Pancreas (tissue), 10 donors: ENCODE data around the gene KRTAP10-7. TPM values are rescaled to one million over a fixed set of nuclear protein-coding genes. Genes with fewer than 3 reads are reported as not detected.
"Not testable (repeated sequence)": the region's sequence is repeated elsewhere in the genome, so short reads cannot be mapped to it uniquely, and the experiment has no call there.

Experiments used
- ATAC-seq, 4 donors: fragments of 200-7000 bp; cut with Tn5 transposase; one replicate each; pipeline versions ENCODE4 v1.8.0 to v1.9.1; 2020; ENCODE audit warnings: mild to moderate bottlenecking in 4 of 4, moderate library complexity in 4 of 4
- DNase-seq, 6 donors: peaks; one replicate each; pipeline ENCODE4 v3.0.0-alpha.2; 2020
- FAIRE-seq: peaks from 2 replicates; lab custom pipeline; 2012; peaks lifted over from hg19 to GRCh38; lab: Jason Lieb, UNC
- H3K27ac ChIP-seq, 4 donors: fragments of 200-600 bp; sonication (generic); 1 replicate in 3 of 4; 2 replicates in 1 of 4; pipeline versions ENCODE4 v1.5.0 to v1.8.0; 2020
- H3K27me3 ChIP-seq, 4 donors: fragments of 200-600 bp; one replicate each; pipeline ENCODE4 v1.8.0; 2021
- H3K36me3 ChIP-seq, 3 donors: fragments of 200-600 bp; sonication (generic) in 1 of 3; one replicate each; pipeline versions ENCODE4 v1.5.0 to v1.8.0; 2020 to 2021
- H3K4me1 ChIP-seq, 3 donors: fragments of 200-600 bp; one replicate each; pipeline ENCODE4 v1.8.0; 2021
- H3K4me3 ChIP-seq, 4 donors: fragments of 200-600 bp; sonication (generic) in 2 of 4; one replicate each; pipeline versions ENCODE4 v1.5.0 to v1.8.0; 2020 to 2021
- H3K9me3 ChIP-seq, 4 donors: fragments of 200-600 bp; one replicate each; pipeline ENCODE4 v1.8.0; 2021
- WGBS, 2 donors: extraction: QIAGEN DNeasy Blood & Tissue Kit; methylation state at CpG; one replicate each; pipeline ENCODE4 v1.1.7; 2013; 5-methylcytosine and 5-hydroxymethylcytosine counted together
- intact Hi-C, 3 donors: fragments of 100-400 bp; cut with DNase I; formaldehyde crosslinking; loops; one replicate each; pipeline versions ENCODE4 v1.11.1 to v1.14.2; 2022
- polyA plus RNA-seq, 2 donors: library from polyadenylated mRNA; stranded (reverse); fragments of 200-250 nt; gene quantifications; one replicate each; pipeline ENCODE4 v1.2.3, GENCODE V29; 2013
- total RNA-seq, 6 donors: library from RNA; stranded (reverse); fragmentation: NEBNext Ultra II Directional in 4 of 6; extraction: Animal tissue kit (Norgen Biotek cat#: 25700) in 4 of 6; gene quantifications; one replicate each; pipeline versions ENCODE4 v1.2.1 to v1.2.4, GENCODE V29; 2021 to 2023
- TF ChIP-seq, protein P1 (sequence below), 4 donors: fragments of 200-600 bp; sonication (generic) in 3 of 4; IDR thresholded peaks; one replicate each; pipeline versions ENCODE4 v1.5.0 to v1.8.0; 2021; ENCODE audit warnings: antibody characterized with exemption in 4 of 4
- donor health status: healthy with polysubstance abuse.
- donor health status: DM: no; HTN: no; CAD: no; lungs with moderate emphysema.
- donor health status: DM: no; HTN: no; CAD: no.
- donor health status: control.
- donor health status: control.
- donor health status: Bipolar disorder and iron deficiency.
- donor health status: DM: yes; HTN: yes; CAD: no.
- donor health status: DM: no; HTN: no; CAD: no.
- donor health status: DM: no; HTN: no; CAD: no.
- donor health status: DM: yes; HTN: yes; CAD: no.

KRTAP10-7 gene
- total and polyA plus RNA-seq, 8 donors = not detected

DNA sequence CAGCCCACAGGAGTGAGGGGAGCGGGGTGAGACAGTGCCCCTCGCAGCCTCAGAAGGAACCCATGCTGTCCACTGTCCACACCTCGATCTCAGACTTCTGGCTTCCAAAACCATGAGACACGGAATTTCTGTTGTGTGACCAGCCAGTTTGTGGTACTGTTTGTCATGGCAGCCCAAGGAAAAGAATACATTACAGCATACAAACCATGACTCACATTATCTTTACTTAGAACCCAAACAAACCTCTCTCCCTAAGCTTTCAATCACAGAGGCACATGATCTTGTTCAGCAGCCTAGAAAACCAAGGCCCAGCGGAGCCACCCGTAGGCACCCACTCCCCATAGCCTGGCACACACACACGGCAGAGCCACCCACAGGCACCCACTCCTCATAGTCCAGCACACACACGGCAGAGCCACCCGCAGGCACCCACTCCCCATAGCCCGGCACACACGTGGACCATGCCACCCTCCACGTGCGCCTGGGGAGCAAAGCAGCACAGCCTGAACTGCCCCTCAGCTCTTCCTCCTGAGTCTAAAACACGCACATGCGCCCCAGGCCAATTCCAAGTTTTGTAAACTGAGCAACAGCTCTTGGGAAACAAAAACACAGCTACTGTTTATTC lies 27.3 kb upstream of the KRTAP10-7 start:
- Histone ChIP-seq H3K4me3 (no peak overlapping the region), H3K36me3 (no peaks in the 10 kb centered on the region), H3K4me1 (no peaks in the 10 kb centered on the region), H3K27ac (no peak overlapping the region), H3K27me3 (no peaks in the 10 kb centered on the region), H3K9me3 (no peaks in the 10 kb centered on the region)
- FAIRE-seq = no peak
- DNase-seq = no peak
- TF ChIP-seq, protein P1, sequence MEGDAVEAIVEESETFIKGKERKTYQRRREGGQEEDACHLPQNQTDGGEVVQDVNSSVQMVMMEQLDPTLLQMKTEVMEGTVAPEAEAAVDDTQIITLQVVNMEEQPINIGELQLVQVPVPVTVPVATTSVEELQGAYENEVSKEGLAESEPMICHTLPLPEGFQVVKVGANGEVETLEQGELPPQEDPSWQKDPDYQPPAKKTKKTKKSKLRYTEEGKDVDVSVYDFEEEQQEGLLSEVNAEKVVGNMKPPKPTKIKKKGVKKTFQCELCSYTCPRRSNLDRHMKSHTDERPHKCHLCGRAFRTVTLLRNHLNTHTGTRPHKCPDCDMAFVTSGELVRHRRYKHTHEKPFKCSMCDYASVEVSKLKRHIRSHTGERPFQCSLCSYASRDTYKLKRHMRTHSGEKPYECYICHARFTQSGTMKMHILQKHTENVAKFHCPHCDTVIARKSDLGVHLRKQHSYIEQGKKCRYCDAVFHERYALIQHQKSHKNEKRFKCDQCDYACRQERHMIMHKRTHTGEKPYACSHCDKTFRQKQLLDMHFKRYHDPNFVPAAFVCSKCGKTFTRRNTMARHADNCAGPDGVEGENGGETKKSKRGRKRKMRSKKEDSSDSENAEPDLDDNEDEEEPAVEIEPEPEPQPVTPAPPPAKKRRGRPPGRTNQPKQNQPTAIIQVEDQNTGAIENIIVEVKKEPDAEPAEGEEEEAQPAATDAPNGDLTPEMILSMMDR (IDR thresholded peaks at IDR 0.05) = no peak
- ATAC-seq = no peak
- WGBS, 2 donors = 61 to 72% methylated on average over 15 of the region's 15 CpGs
- intact Hi-C loops = no loop called here

DNA sequence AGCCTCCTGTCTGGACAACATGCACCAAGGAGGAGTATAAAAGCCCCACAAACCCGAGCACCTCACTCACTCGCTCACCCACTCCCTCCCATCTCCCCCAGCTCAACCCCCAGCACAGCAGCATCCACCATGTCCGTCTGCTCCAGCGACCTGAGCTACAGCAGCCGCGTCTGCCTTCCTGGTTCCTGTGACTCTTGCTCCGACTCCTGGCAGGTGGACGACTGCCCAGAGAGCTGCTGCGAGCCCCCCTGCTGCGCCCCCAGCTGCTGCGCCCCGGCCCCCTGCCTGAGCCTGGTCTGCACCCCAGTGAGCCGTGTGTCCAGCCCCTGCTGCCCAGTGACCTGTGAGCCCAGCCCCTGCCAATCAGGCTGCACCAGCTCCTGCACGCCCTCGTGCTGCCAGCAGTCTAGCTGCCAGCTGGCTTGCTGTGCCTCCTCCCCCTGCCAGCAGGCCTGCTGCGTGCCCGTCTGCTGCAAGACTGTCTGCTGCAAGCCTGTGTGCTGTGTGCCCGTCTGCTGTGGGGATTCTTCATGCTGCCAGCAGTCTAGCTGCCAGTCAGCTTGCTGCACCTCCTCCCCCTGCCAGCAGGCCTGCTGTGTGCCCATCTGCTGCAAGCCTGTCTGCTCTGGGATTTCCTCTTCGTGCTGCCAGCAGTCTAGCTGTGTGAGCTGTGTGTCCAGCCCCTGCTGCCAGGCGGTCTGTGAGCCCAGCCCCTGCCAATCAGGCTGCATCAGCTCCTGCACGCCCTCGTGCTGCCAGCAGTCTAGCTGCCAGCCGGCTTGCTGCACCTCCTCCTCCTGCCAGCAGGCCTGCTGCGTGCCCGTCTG lies 26.6 kb upstream of the KRTAP10-7 start, which contains the start of gene KRTAP10-4:
Gene KRTAP10-4, plus strand, starts transcription at position 100 of the 827 bp plus-strand sequence. Its CDS starts 30 bp downstream, at position 130.
- H3K27ac ChIP-seq, H3K4me1 ChIP-seq, H3K27me3 ChIP-seq, FAIRE-seq, ATAC-seq, DNase-seq, H3K9me3 ChIP-seq, H3K36me3 ChIP-seq, intact Hi-C loops, H3K4me3 ChIP-seq: not testable (repeated sequence)
- WGBS, 2 donors = 42 to 55% methylated on average over 17 to 22 of the region's 25 CpGs

DNA sequence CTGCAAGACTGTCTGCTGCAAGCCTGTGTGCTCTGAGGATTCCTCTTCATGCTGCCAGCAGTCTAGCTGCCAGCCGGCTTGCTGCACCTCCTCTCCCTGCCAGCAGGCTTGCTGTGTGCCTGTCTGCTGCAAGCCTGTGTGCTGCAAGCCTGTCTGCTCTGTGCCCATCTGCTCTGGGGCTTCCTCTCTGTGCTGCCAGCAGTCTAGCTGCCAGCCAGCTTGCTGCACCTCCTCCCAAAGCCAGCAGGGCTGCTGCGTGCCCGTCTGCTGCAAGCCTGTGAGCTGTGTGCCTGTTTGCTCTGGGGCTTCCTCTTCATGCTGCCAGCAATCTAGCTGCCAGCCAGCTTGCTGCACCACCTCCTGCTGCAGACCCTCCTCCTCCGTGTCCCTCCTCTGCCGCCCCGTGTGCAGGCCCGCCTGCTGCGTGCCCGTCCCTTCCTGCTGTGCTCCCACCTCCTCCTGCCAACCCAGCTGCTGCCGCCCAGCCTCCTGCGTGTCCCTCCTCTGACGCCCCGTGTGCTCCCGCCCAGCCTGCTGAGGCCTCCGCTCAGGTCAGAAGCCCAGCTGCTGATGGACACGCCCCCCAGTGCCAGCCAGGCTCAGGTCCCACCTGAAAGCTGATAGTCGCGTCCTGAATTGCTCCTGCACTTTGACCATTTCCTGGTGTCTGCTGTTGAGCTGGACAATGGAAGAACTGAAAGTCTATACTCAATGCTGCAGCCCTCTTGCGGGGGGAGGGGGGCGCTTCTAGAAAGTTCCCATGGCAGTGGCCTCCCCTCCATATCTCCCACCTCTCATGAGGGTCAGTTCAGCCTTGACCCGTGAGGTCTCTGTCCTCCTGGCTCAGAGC lies 25.7 kb upstream of the KRTAP10-7 start:
- Histone ChIP-seq H3K4me3 (no peak overlapping the region), H3K9me3 (no peaks in the 10 kb centered on the region), H3K36me3 (no peaks in the 10 kb centered on the region), H3K4me1 (no peaks in the 10 kb centered on the region), H3K27me3 (no peaks in the 10 kb centered on the region), H3K27ac (no peak overlapping the region)
- 19 to 25% methylated on average over 20 to 21 of the region's 21 CpGs for WGBS, 2 donors
- ATAC-seq (no peak), FAIRE-seq (no peak), DNase-seq (no peak)
- TF ChIP-seq, protein P1 (IDR thresholded peaks at IDR 0.05) = no peak
- intact Hi-C loops = no loop called here

DNA sequence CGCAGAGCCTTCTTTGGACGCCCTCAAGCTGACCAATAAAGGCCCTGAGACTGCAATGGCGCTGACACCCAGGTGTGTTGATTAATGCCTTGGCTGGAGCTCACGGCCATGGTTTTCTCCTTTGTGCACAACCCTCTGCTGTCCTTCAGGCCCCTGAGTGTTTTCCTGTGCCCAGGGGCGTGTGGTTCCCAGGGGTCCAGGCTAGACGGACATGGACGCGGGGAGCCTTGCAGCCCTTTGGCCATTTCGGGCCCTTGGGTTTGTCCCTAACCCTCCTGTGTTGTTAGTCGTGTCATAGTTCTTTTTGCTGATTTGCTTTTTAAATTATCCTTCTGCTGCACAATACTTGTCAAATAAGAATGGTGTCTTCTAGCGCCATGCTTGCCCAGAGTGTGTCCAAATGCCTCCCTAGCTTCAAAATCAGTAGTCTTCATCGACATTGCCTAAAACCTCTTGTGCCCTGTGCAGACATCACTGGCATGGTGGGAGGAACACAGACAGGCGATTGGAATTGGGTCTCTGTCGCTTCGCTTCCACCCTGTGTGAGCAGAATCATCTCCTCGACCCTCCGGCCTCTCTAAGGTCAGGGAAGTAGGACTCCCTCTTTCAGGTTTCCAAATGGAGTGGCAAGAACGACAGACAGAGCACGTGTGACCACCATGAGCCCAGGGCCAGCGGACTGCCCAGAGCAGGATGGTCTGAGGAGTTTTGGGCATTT lies 24.9 kb upstream of the KRTAP10-7 start:
- ATAC-seq (no peak), DNase-seq (no peak), FAIRE-seq (no peak)
- H3K9me3 ChIP-seq = no peaks in the 10 kb centered on the region
- TF ChIP-seq, protein P1 (IDR thresholded peaks at IDR 0.05) = no peak
- H3K36me3 ChIP-seq = no peaks in the 10 kb centered on the region
- no peak overlapping the region for H3K4me3 ChIP-seq
- WGBS, 2 donors = 81 to 82% methylated on average over 20 of the region's 20 CpGs
- no peaks in the 10 kb centered on the region for H3K4me1 ChIP-seq
- no peaks in the 10 kb centered on the region for H3K27me3 ChIP-seq
- no peak overlapping the region for H3K27ac ChIP-seq
- intact Hi-C loops = no loop called here
